ENCODE data around the gene RAD21L1. TPM values are rescaled to one million over a fixed set of nuclear protein-coding genes. Genes with fewer than 3 reads are reported as not detected.

Gene RAD21L1
- total and polyA plus RNA-seq, 2 experiments from 2014 or later: not detected

DNA sequence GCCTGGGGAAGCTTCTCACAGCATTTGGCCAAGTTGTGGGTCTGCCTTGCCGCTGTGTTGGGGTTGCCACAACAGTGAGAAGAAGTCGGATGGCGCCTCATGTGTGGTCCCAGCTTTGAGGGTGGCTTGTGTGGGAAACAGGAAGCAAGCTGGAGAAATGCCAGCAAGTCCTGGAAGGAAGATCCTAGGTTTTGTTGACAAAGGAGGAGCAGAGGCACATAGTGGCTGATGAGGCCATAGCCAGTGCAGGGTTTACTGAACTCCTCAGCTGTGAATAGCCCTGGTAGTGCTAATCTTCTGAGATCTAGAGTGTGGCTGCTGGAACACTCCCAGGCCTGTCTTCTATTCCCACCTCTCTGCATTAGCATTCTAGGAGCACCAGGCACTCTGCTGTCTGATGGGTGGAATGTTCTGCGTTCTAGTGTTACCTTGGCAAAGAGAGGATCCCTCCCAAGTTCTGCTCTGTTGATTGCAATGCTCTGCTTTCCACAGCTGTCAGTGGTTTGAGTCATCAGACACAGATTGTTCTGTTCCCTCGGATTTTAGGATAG lies 65.4 kb downstream of the RAD21L1 start:
- Histone ChIP-seq H3K27me3 (no peaks in the 10 kb centered on the region), H3K79me2 (no peaks in the 10 kb centered on the region), H3K9me2 (replicated peaks; ENCODE audit: insufficient read depth) (no peaks in the 10 kb centered on the region), H3K36me3 (replicated peaks; ENCODE audit: insufficient read depth, low read depth) (no peaks in the 10 kb centered on the region), H3K4me2 (no peak overlapping the region), H3K27ac (peak overlapping the region; percentile 20), H3K4me1 (ENCODE audit: insufficient read depth) (no peaks in the 10 kb centered on the region), H4K20me1 (ENCODE audit: insufficient read depth, poor library complexity, severe bottlenecking) (no peaks in the 10 kb centered on the region), H2AFZ (no peak overlapping the region), H3K4me3 (no peak overlapping the region), H3K9me3 (ENCODE audit: low read depth) (no peaks in the 10 kb centered on the region)
- DNase-seq (ENCODE audit: low spot score): peak; percentile 19
- 67% methylated on average over 5 of the region's 5 CpGs for WGBS (ENCODE audit: low lambda C conversion rate, missing lambda C conversion rate)
- TF ChIP-seq CTCF (IDR thresholded peaks at IDR 0.05; ENCODE audit: poor library complexity) (no peak), EZH2phosphoT487 (IDR thresholded peaks at IDR 0.05; ENCODE audit: low read depth, severe bottlenecking, unreplicated experiment) (no peak), EZH2 (IDR thresholded peaks at IDR 0.05; ENCODE audit: borderline replicate concordance) (no peak)

DNA sequence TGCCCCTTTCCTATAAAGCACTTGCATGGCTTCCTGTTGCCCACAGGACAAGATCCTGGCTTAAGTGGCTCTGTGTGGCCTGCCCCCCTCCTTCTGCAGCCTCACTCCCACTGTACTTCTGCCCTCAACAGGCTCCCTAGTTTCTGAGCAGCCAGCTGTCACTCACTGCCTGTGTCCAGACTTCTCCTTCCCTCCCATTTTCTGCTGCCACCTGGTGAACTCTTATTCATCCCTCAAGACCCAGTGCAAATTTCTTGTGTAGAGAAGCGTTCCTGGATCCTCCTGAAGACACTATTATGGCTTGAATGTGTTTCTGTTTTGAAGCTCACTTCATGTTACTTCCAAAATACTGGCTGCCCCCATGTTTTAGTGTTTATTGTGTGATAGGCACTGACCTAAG lies 66.8 kb downstream of the RAD21L1 start:
- Histone ChIP-seq H3K9me3 (ENCODE audit: low read depth) (no peaks in the 10 kb centered on the region), H3K27ac (no peak overlapping the region), H3K4me1 (ENCODE audit: insufficient read depth) (no peaks in the 10 kb centered on the region), H2AFZ (no peak overlapping the region), H3K27me3 (no peaks in the 10 kb centered on the region), H4K20me1 (ENCODE audit: insufficient read depth, poor library complexity, severe bottlenecking) (no peaks in the 10 kb centered on the region), H3K79me2 (no peaks in the 10 kb centered on the region), H3K9me2 (replicated peaks; ENCODE audit: insufficient read depth) (no peaks in the 10 kb centered on the region), H3K4me2 (no peak overlapping the region), H3K36me3 (replicated peaks; ENCODE audit: insufficient read depth, low read depth) (no peaks in the 10 kb centered on the region), H3K4me3 (no peak overlapping the region)
- no peak for TF ChIP-seq CTCF (IDR thresholded peaks at IDR 0.05; ENCODE audit: poor library complexity)
- TF ChIP-seq EZH2phosphoT487 (IDR thresholded peaks at IDR 0.05; ENCODE audit: low read depth, severe bottlenecking, unreplicated experiment): no peak
- TF ChIP-seq EZH2 (IDR thresholded peaks at IDR 0.05; ENCODE audit: borderline replicate concordance): no peak
- DNase-seq (ENCODE audit: low spot score): no peak
- WGBS (ENCODE audit: low lambda C conversion rate, missing lambda C conversion rate): 80% methylated on average over 1 of the region's 1 CpG

DNA sequence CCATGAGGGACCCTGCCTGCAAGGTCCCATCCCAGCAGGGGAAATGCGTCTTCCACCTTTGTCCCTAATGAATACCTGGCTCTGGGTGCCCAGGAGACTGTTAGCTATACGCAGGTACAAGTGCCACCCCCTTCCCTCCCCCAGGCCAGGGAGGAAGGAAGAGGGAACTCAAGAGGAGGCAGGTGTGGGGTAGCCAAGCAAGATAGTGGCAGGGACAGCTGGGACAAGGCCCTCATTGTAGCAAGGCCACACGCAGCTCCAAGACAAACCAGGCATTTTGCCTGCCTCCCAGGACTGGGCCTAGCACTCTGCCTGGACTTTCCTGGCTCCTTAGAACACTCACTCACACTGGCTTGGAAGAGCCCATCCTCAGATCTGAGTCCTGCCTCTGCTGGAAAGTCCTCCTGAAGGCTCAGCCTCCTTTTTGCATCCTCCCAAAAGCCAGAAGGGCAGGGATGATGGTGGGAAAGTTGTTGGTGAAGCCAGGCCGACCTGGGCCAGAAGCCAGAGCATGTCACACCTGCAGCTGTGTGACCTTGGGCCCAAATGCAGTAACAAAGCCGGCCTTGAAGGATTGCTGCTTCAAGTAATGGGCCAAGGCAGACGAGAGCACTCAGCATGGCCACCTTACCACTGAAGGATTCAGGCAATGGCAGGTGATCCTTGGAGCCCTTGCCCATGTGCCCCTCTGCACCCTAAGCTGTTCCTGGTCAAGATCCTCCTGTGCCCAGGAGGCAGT lies 68.0 kb downstream of the RAD21L1 start:
- H3K4me3 ChIP-seq: no peak overlapping the region
- TF ChIP-seq EZH2phosphoT487 (IDR thresholded peaks at IDR 0.05; ENCODE audit: low read depth, severe bottlenecking, unreplicated experiment): no peak
- no peaks in the 10 kb centered on the region for H3K4me1 ChIP-seq (ENCODE audit: insufficient read depth)
- no peak for DNase-seq (ENCODE audit: low spot score)
- no peak overlapping the region for H2AFZ ChIP-seq
- no peaks in the 10 kb centered on the region for H4K20me1 ChIP-seq (ENCODE audit: insufficient read depth, poor library complexity, severe bottlenecking)
- no peaks in the 10 kb centered on the region for H3K36me3 ChIP-seq (replicated peaks; ENCODE audit: insufficient read depth, low read depth)
- no peaks in the 10 kb centered on the region for H3K9me2 ChIP-seq (replicated peaks; ENCODE audit: insufficient read depth)
- no peak overlapping the region for H3K27ac ChIP-seq
- no peaks in the 10 kb centered on the region for H3K79me2 ChIP-seq
- 93% methylated on average over 6 of the region's 6 CpGs for WGBS (ENCODE audit: low lambda C conversion rate, missing lambda C conversion rate)
- no peaks in the 10 kb centered on the region for H3K27me3 ChIP-seq
- no peak overlapping the region for H3K4me2 ChIP-seq
- H3K9me3 ChIP-seq (ENCODE audit: low read depth): no peaks in the 10 kb centered on the region

DNA sequence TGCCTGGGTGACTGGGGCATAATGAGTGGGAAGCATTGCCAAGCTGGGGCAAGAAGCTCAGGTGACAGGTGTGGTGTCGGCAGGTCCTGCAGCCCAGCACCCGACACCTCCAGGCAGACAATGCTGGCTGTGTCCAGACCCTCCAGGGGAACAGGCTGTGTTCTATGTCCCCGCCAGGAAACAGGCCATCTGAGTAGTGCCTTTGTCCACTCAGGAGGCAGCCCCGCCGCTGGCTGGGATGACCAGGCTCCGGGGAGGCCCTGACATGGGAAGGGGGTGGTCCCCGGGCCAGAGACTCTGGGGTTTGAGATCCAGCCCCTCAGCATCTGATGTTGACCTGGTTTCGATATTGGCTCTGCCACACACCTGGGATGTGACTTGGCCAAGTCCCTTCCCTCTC lies 68.7 kb downstream of the RAD21L1 start:
- TF ChIP-seq EZH2phosphoT487 (IDR thresholded peaks at IDR 0.05; ENCODE audit: low read depth, severe bottlenecking, unreplicated experiment): no peak
- no peak for TF ChIP-seq EZH2 (IDR thresholded peaks at IDR 0.05; ENCODE audit: borderline replicate concordance)
- no peak for TF ChIP-seq CTCF (IDR thresholded peaks at IDR 0.05; ENCODE audit: poor library complexity)
- DNase-seq (ENCODE audit: low spot score): no peak
- no peaks in the 10 kb centered on the region for H3K27me3 ChIP-seq
- H3K4me2 ChIP-seq: no peak overlapping the region
- no peaks in the 10 kb centered on the region for H3K9me2 ChIP-seq (replicated peaks; ENCODE audit: insufficient read depth)
- no peak overlapping the region for H3K27ac ChIP-seq
- no peaks in the 10 kb centered on the region for H3K79me2 ChIP-seq
- 90% methylated on average over 5 of the region's 8 CpGs for WGBS (ENCODE audit: low lambda C conversion rate, missing lambda C conversion rate)
- no peak overlapping the region for H3K4me3 ChIP-seq
- H3K4me1 ChIP-seq (ENCODE audit: insufficient read depth): no peaks in the 10 kb centered on the region
- no peak overlapping the region for H2AFZ ChIP-seq
- H3K9me3 ChIP-seq (ENCODE audit: low read depth): no peaks in the 10 kb centered on the region
- no peaks in the 10 kb centered on the region for H4K20me1 ChIP-seq (ENCODE audit: insufficient read depth, poor library complexity, severe bottlenecking)
- H3K36me3 ChIP-seq (replicated peaks; ENCODE audit: insufficient read depth, low read depth): no peaks in the 10 kb centered on the region
